ENCODE results near the gene TMEM19.

- TF ChIP-seq EZH2 (IDR thresholded peaks at IDR 0.05; ENCODE audit: insufficient read depth, low read length) (no peak), CTCF (IDR thresholded peaks at IDR 0.05; ENCODE audit: insufficient read depth, low read depth, low read length) (no peak)
Observed at GRCh38 chr12:71662849-71663560, 22.9 kb upstream of the TMEM19 start.
